Suprapubic skin (tissue), 3 donors: ENCODE data around the gene ENSA.

ENCODE experiments used
- CTCF ChIP-seq, 2 donors: fragments of 200-600 bp in 1 of 2; fragments of 450-650 bp in 1 of 2; sonication (generic) in 1 of 2; IDR thresholded peaks; one replicate each; pipeline ENCODE4 v1.5.1; 2016 to 2019; ENCODE audit warnings: antibody characterized with exemption in 2 of 2, mild to moderate bottlenecking in 1 of 2, moderate library complexity in 1 of 2
- POLR2A ChIP-seq, 2 donors: fragments of 450-650 bp; IDR thresholded peaks; one replicate each; pipeline ENCODE4 v1.6.1; 2017; ENCODE audit warnings: antibody characterized with exemption in 2 of 2, mild to moderate bottlenecking in 2 of 2, moderate library complexity in 2 of 2

DNA sequence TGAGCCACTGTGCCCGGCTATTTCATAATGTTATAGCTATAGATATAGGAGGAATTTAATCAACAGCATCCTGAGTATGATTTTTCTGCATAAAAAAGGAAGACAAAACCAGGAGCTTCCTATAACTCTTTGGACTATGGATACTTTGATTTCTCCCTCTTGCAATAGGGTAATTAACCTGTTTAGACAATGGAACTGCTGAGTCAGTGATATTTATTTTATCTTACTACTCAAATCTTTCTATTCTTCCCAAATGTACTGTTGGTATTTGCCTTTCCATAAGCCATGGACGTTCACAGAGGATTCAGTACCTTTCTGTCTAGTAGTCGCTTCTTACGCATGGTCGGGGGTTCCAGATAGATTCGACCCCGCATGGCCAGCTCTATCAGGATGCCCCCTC, 33.9 kb upstream of the ENSA start:
- TF ChIP-seq POLR2A (IDR thresholded peaks at IDR 0.05) (no peak), CTCF (IDR thresholded peaks at IDR 0.05) (no peak)
